Cortex of kidney (tissue), 1 donor: ENCODE data around the gene NHSL1.

ENCODE experiments used
- DNase-seq: peaks from one replicate; lab custom pipeline; 2025; lab: John Stamatoyannopoulos, UW

Gene NHSL1

GRCh38 chr6:138464085-138464484, 35.2 kb downstream of the NHSL1 start:
- no peak for DNase-seq

- no peak for DNase-seq
These were observed 37.6 kb downstream of the NHSL1 start for GRCh38 chr6:138461647-138462046.

GRCh38 chr6:138456401-138456790, 42.9 kb downstream of the NHSL1 start:
- no peak for DNase-seq

GRCh38 chr6:138455746-138456400, 43.4 kb downstream of the NHSL1 start:
- no peak for DNase-seq

GRCh38 chr6:138454981-138455706, 44.1 kb downstream of the NHSL1 start:
- DNase-seq = no peak

GRCh38 chr6:138451043-138451442, 48.3 kb downstream of the NHSL1 start:
- no peak for DNase-seq

- no peak for DNase-seq
These were observed 48.8 kb downstream of the NHSL1 start for GRCh38 chr6:138450445-138450844.

GRCh38 chr6:138446821-138447220, 52.5 kb downstream of the NHSL1 start:
- DNase-seq = no peak

- no peak for DNase-seq
These were observed 55.3 kb downstream of the NHSL1 start for GRCh38 chr6:138443979-138444378.

GRCh38 chr6:138442663-138443062, 56.6 kb downstream of the NHSL1 start:
- DNase-seq = no peak

- DNase-seq = no peak
These were observed 57.3 kb downstream of the NHSL1 start for GRCh38 chr6:138441965-138442364.

GRCh38 chr6:138440758-138441357, 58.4 kb downstream of the NHSL1 start:
- no peak for DNase-seq

- no peak for DNase-seq
These were observed 59.0 kb downstream of the NHSL1 start for GRCh38 chr6:138440296-138440695.

- no peak for DNase-seq
These were observed 59.7 kb downstream of the NHSL1 start for GRCh38 chr6:138439546-138439945.

GRCh38 chr6:138434925-138435324, 64.4 kb downstream of the NHSL1 start:
- DNase-seq = no peak

GRCh38 chr6:138434096-138434495, 65.2 kb downstream of the NHSL1 start:
- no peak for DNase-seq

- no peak for DNase-seq
These were observed 67.3 kb downstream of the NHSL1 start for GRCh38 chr6:138432063-138432356.

- no peak for DNase-seq
These were observed 67.8 kb downstream of the NHSL1 start for GRCh38 chr6:138431256-138432062.

- no peak for DNase-seq
These were observed 68.7 kb downstream of the NHSL1 start for GRCh38 chr6:138430361-138431145.

GRCh38 chr6:138429761-138430160, 69.5 kb downstream of the NHSL1 start:
- DNase-seq = no peak

- DNase-seq = no peak
These were observed 70.2 kb downstream of the NHSL1 start for GRCh38 chr6:138428944-138429598.
